Epithelial cell of proximal tubule (primary cell): Measurements from ENCODE around the gene BAAT. TPM values are rescaled to one million over a fixed set of nuclear protein-coding genes. Genes with fewer than 3 reads are reported as not detected.

Source experiments
- DNase-seq: peaks from one replicate; pipeline ENCODE4 v3.0.0-alpha.2; 2011; ENCODE audit warnings: low read depth
- H3K4me3 ChIP-seq: 2 replicates; pipeline ENCODE4 v1.5.1; 2011; ENCODE audit warnings: low read depth, mild to moderate bottlenecking, low read length
- total RNA-seq: library from RNA; depleted of rRNA; stranded (reverse); fragments of >200 nt; gene quantifications from 2 replicates; pipeline ENCODE4 v1.2.3, GENCODE V29; 2015
- TF ChIP-seq, protein P1 (sequence below): conservative IDR thresholded peaks from 2 replicates; pipeline ENCODE4 v1.5.1; 2012; ENCODE audit warnings: low read depth, mild to moderate bottlenecking, low read length

The BAAT gene
- total RNA-seq, 1 donor from 2014 or later: not detected

DNA sequence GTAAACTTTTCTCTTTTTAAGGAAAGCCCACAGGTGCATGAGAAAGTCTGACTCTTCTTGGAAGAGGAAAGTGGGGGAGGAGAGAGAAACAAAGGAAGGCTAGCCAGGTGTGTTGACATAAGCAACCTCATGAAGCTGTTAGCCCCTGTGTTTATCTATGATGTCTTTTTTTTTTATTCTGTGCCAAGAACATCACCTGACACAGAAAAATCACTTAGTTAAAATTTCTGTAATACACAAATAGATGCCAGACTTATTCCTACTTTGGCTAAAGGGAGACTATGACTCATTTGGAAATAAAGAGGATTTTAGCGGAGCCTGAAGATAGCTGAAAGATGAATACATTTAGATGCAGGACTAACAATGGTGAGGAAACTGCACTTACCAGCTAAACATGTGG lies 58.3 kb downstream of the BAAT start:
- TF ChIP-seq, protein P1, sequence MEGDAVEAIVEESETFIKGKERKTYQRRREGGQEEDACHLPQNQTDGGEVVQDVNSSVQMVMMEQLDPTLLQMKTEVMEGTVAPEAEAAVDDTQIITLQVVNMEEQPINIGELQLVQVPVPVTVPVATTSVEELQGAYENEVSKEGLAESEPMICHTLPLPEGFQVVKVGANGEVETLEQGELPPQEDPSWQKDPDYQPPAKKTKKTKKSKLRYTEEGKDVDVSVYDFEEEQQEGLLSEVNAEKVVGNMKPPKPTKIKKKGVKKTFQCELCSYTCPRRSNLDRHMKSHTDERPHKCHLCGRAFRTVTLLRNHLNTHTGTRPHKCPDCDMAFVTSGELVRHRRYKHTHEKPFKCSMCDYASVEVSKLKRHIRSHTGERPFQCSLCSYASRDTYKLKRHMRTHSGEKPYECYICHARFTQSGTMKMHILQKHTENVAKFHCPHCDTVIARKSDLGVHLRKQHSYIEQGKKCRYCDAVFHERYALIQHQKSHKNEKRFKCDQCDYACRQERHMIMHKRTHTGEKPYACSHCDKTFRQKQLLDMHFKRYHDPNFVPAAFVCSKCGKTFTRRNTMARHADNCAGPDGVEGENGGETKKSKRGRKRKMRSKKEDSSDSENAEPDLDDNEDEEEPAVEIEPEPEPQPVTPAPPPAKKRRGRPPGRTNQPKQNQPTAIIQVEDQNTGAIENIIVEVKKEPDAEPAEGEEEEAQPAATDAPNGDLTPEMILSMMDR: no peak
- H3K4me3 ChIP-seq: no peak overlapping the region
- DNase-seq: no peak

DNA sequence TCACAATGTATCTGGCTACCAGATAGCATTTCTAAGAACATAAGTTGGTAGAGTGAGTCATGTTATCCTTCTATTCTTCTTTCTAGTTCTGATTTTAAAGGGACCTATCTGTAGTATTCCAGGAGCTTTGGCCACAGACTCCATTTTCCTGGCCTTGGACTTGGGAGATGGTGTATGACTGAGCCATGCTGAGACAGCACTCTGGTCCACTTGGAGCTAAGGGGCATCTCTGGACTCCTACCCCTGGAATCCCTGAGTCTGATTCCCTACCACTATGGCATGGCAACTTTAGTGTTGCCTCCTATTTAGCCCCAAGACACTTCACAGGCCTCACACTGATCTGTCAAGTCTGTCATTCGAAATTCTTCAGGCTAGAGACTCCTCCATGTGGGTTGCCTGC lies 58.8 kb downstream of the BAAT start:
- no peak for DNase-seq
- no peak overlapping the region for H3K4me3 ChIP-seq
- TF ChIP-seq, protein P1: no peak

DNA sequence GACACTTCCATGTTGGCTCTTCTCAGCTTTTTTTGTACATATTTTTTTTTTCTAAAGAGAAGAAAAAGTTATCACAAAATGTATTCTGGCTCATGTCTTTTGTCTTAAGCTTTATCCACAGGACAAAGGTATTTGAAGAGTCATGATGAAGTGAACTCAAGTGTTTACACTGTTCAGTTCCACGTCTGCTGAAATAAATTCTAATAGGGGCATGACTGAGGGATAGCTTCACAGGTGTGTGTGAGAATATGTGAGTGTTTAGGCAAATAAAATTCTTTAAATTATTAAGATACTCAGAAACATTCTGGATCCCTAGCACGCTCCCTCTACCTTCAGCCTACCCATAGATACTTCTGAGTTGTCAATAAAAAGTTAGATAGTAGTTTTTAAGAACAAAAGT lies 59.8 kb downstream of the BAAT start:
- H3K4me3 ChIP-seq: no peak overlapping the region
- no peak for DNase-seq
- TF ChIP-seq, protein P1: no peak

DNA sequence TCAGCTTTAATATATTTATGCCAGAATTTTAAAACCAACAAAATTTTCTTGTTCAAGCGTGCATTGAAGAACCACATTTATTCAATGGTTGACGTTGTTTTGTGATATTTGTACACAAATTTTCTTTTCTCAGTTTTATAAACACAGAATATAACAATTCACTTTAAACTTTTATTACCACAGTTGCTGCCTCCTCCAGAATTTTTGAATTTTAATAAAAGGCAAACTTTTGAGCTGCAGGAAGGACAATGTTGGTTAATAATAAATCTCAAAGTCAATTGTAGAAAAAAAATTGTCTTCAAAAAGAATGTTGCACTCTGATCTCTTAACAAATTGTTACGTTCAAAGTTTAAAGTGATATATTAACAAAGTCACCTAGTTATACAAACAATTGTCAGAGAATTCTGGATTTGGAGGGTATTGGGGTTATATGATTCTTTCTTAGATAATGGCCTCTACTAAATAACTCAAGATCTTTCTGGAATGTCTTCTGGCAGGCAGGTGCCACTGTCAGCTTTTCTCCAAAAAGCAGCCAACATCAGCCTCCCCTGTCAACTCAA lies 60.5 kb downstream of the BAAT start:
- no peak for DNase-seq
- TF ChIP-seq, protein P1: no peak
- H3K4me3 ChIP-seq: no peak overlapping the region

DNA sequence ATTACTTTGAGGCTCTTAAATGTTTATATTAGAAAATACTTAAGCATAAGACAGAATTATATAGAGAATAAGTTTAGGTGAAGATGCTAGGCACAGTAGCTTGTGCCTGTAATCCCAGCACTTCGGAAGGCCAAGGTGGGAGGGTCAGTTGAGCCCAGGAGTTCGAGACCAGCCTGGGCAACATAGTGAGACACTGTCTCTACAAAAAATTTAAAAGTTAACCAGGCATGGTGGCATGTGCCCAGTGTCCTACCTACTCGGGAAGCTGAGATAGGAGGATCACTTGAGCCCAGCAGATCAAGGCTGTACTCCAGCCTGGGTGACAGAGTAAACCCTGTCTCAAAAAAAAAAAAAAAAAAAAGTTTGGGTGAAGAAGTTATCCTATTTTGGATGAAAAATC lies 61.7 kb downstream of the BAAT start:
- DNase-seq: no peak
- TF ChIP-seq, protein P1: no peak

DNA sequence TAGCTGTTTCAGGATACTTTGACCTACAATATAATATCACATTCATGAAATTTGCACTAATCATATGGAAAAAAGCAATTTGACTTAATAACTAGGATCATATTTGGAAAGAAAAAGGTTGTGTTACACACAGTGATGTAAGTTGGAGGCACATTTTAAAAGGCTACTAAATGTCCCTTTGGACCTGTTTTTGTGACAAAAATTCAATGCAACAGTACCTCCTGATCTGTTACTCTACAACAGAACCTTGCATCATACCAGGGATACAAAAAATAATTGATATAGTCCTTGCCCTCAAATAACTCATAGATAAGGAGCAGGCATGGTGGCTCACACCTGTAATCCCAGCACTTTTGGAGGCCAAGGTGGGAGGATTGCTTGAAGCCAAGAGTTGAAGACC lies 67.1 kb downstream of the BAAT start:
- H3K4me3 ChIP-seq: no peak overlapping the region
- TF ChIP-seq, protein P1: no peak
- no peak for DNase-seq

More for the DNA sequence above, 61.7 kb downstream of the BAAT start:
- no peak overlapping the region for H3K4me3 ChIP-seq

DNA sequence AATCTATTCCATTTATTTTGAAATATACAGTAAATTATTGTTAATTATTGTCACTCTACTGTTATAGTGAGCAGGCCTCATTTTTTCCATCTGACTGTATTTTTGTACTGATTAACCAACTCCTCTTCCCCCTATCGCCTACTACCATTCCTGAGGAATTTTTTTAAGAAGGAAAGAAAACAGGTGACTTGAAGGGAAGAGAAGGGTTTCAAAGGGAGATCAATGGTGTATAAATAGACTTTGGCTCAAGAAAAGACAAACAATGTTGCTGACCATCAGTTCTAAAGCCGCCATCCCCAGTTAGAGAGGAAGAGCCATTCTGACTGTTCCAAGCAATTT lies 69.7 kb downstream of the BAAT start:
- no peak for DNase-seq
- H3K4me3 ChIP-seq: no peak overlapping the region
- TF ChIP-seq, protein P1: no peak
